ENCODE results near the gene GNAT1.

- TF ChIP-seq CTCF (IDR thresholded peaks at IDR 0.05; ENCODE audit: low read depth, low read length) (no peak), EZH2phosphoT487 (IDR thresholded peaks at IDR 0.05; ENCODE audit: low read depth) (no peak)
Measured at GRCh38 chr3:50205413-50206276, 14.2 kb downstream of the GNAT1 start.

Measured in OCI-LY3 (cell line).